22Rv1 (cell line): ENCODE results near the gene EEF2.
A peak's percentile ranks its signal among the peaks of the same experiment; 100 is the strongest.

ENCODE experiments used
- H3K27ac ChIP-seq: fragments of 450-650 bp; 2 replicates; pipeline ENCODE4 v1.5.1; 2017
- ZFX ChIP-seq: fragments of 450-650 bp; IDR thresholded peaks from 2 replicates; pipeline ENCODE4 v1.6.1; 2017; ENCODE audit warnings: antibody characterized with exemption, borderline replicate concordance
- TF ChIP-seq, protein P1 (sequence below): fragments of 450-650 bp; IDR thresholded peaks from 2 replicates; pipeline ENCODE4 v1.5.1; 2017; ENCODE audit warnings: mild to moderate bottlenecking

EEF2 gene

DNA sequence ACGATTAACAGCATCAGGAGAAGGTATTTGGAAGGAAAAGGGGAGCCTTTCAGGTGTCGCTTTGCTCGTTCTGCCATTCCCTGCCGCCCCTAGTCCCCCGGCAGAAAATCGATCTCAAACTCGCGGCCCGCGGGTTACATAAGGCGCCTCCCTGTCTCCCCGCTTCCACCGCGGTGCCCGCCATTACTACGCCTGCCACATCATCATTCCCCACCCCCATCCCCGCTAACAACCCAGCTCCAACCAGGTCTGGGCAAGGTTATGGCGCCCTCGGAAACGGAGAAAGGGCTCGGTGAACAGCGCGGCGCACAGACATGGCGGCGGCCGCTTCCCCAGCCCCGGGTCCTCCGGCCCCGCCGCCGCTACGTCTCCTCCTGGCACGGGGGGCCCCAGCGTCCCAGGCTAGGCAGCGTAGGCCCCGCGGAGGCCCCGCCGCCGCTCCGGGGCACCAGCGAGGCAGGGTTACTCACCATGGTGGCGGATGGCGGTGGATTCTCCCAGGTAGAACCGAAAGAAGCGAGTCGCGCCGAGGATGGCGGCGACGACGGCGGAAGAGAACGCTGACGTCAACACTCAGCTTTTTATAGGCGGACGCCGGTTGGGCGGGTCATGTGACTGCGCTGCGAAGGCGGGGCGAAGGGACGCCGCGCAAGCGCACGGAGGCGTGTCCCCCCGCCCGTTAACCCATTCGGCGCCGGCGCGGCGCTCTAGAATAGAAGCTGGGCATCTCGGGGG lies at the start of gene EEF2:
Gene EEF2 (minus strand): TSS at position 556 of the 735 bp plus-strand sequence. CDS start 83 bp downstream, at position 473.
- TF ChIP-seq ZFX: no peak
- TF ChIP-seq, protein P1, sequence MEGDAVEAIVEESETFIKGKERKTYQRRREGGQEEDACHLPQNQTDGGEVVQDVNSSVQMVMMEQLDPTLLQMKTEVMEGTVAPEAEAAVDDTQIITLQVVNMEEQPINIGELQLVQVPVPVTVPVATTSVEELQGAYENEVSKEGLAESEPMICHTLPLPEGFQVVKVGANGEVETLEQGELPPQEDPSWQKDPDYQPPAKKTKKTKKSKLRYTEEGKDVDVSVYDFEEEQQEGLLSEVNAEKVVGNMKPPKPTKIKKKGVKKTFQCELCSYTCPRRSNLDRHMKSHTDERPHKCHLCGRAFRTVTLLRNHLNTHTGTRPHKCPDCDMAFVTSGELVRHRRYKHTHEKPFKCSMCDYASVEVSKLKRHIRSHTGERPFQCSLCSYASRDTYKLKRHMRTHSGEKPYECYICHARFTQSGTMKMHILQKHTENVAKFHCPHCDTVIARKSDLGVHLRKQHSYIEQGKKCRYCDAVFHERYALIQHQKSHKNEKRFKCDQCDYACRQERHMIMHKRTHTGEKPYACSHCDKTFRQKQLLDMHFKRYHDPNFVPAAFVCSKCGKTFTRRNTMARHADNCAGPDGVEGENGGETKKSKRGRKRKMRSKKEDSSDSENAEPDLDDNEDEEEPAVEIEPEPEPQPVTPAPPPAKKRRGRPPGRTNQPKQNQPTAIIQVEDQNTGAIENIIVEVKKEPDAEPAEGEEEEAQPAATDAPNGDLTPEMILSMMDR: no peak

DNA sequence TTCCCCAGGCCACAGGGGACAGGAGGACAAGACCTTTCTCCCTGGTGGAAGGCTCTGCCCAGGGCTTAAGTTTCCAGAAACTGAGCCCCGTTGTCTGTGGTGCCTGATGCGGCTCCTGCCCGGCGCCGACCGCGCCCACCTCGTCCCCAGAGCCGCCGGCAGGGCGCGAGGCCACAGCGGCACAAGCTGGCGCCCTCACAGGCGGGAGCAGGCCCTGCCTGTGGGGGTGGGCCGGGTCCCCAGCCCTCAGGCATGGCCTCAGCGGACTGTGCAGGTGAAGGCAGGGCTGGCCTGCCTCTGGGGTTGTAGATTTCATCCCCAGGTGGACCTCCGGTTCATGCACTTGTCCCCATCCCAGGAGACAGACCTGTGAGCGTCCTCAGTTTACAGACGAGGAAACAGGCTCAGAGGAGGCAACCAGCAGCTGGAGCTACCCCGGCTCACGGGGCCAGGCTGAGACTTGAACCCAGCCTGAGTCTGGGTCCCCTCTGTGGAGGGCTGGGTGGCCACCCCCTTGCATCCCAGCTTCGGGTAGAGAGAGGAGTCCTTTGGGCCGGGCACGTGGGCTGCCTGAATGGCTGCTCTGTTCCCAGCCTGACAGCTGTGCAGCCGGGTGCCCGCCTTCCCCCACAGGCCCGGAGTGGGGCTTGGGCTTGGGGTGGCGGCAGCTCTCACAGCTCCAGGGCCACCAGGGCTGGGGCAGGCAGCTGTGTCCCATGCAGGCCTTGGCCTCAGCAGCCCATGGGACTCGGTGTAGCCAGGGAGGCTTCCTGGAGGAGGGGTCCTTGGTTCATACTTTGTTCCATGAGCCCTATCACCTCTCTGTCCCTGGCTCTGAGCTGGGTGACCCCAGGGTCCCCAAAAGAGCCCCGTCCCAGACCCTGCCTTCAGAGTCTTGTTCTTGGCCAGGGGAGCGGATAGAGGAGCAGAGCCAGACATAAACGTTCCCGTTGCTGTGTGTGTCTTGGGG lies 49.1 kb upstream of the EEF2 start:
- TF ChIP-seq, protein P1: no peak
- TF ChIP-seq ZFX: no peak
- no peak overlapping the region for H3K27ac ChIP-seq

More for the DNA sequence above, at the start of gene EEF2:
- peak within 1 kb of the TSS; percentile 94 for H3K27ac ChIP-seq

DNA sequence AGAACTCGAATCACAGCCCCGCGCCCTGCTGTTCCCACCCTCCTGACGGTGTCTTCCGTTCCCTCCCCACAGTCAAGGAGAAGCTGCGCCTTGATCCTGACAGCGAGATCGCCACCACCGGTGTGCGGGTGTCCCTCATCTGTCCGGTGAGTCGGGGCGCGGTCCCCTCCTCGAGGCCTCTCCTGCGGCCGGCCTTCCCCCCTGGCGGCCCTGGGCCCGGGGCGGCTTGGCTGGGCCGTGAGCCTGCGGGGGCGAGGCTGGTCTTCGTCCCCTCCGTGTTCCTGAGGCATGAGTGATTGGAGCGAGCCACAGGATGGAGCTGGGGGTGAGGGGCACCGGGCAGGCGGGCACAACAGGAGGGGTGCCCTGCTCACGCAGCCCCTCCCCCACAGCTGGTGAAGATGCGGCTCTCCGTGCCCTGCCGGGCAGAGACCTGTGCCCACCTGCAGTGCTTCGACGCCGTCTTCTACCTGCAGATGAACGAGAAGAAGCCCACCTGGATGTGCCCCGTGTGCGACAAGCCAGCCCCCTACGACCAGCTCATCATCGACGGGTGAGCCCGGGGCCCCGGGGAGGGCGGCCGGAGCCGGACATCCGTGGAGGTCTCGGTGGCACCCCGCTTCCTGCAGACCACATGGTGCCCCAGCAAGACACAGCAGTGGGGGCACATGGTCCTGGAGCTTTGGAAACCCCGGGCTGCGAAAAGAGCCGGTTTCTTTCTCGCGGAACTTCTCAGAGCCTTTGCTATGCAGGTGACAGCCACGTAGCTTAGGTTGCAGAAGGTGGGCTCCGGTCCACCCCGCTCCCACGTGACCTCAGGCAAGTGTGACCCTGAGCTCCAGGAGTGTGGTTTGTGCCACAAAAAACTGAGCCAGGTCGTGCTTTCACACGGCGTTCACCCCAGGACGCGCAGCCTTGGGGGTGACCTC lies 48.0 kb upstream of the EEF2 start:
- TF ChIP-seq ZFX: no peak
- TF ChIP-seq, protein P1: no peak
- H3K27ac ChIP-seq: no peak overlapping the region

DNA sequence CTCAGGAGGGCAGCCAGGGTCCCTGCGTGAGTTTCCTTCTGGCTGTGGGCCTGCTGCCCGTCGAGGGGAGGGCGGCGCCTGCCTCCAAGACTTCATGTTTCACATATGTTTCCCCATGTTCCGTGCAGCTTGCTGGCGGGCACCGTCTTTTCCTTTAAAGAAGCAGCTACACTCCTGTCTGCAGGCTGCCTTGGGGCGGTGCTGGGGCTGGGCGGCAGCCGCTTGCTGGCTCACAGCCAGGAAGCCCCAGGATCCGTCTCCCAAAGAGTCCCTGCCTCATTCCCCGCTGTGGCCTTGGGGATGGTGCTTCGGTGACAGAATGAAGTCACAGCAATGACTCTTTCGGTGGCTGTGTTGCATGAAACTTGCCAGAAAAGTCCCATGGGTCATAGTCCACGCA lies 47.2 kb upstream of the EEF2 start:
- no peak overlapping the region for H3K27ac ChIP-seq
- TF ChIP-seq, protein P1: no peak
- TF ChIP-seq ZFX: no peak

DNA sequence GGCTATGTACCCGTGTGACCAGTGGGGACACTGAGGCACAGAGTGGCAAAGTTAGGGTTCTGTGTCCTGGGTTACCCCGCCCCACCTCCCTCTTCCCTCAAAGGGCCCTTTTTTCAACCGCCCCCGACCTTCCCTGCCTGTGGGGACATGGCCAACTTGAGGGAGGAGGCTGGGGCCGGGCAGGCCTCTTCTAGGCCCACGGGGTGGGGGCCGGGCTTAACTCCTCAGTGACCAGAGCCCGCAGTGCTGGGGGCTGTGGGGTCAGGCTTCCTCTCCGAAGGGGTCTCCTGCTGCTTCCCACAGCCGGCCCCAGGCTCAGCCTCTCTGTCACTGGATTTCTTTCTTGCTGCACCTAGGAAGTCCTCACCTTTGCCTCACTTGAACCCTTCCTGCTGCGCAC lies 46.2 kb upstream of the EEF2 start:
- H3K27ac ChIP-seq: no peak overlapping the region
- TF ChIP-seq, protein P1: no peak
- TF ChIP-seq ZFX: no peak

DNA sequence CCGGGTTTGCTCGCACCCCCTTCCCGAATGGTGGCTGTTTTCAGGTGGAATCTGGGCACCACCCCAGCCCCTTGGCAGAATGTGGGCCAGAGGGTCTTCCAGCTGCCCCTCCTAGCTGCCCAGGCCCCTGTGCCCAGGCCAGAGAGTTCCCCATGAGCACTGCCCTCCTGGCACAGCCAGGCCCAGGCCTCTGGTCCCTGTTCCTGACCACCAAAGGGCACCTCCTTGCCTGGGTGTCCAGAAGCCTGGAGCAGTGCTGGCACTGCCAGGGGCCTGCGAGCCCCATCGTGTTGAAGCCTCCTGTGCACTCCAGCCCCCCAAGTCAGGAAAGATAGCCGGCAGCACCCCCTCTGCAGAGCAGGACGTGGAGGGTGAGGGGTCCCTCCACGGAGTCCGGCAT lies 45.7 kb upstream of the EEF2 start:
- H3K27ac ChIP-seq: no peak overlapping the region
- no peak for TF ChIP-seq ZFX
- TF ChIP-seq, protein P1: no peak
